ENCODE data around the gene SERTAD3. TPM values are rescaled to one million over a fixed set of nuclear protein-coding genes. Genes with fewer than 3 reads are reported as not detected.

SERTAD3 gene
- total RNA-seq, 1 donor from 2014 or later, result 31.4 TPM

DNA sequence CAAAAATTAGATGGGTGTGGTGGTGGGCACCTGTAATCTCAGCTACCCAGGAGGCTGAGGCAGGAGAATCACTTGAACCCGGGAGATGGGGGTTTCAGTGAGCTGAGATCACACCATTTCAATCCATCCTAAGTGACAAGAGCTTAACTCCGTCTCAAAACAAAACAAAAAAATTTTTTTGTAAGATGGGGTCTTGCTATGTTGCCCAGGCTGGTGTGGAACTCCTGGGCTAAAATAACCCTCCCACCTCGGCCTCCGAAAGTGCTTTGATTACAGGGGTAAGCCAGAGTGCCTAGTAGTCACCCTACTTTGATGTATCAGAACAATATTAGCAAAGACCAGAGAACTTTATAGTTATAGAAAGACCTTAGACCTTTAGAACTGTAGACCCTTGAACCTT, 30.6 kb upstream of the SERTAD3 start:
- Mint-ChIP-seq H3K36me3 (ENCODE audit: unreplicated experiment) (no peaks in the 10 kb centered on the region), H3K9me3 (ENCODE audit: unreplicated experiment) (no peaks in the 10 kb centered on the region), H3K4me3 (ENCODE audit: unreplicated experiment) (no peak overlapping the region), H3K27me3 (ENCODE audit: unreplicated experiment) (peaks cover 11% of the 10 kb centered on the region), H3K4me1 (ENCODE audit: unreplicated experiment) (no peaks in the 10 kb centered on the region), H3K27ac (ENCODE audit: unreplicated experiment) (no peak overlapping the region)
- TF ChIP-seq, protein P1, sequence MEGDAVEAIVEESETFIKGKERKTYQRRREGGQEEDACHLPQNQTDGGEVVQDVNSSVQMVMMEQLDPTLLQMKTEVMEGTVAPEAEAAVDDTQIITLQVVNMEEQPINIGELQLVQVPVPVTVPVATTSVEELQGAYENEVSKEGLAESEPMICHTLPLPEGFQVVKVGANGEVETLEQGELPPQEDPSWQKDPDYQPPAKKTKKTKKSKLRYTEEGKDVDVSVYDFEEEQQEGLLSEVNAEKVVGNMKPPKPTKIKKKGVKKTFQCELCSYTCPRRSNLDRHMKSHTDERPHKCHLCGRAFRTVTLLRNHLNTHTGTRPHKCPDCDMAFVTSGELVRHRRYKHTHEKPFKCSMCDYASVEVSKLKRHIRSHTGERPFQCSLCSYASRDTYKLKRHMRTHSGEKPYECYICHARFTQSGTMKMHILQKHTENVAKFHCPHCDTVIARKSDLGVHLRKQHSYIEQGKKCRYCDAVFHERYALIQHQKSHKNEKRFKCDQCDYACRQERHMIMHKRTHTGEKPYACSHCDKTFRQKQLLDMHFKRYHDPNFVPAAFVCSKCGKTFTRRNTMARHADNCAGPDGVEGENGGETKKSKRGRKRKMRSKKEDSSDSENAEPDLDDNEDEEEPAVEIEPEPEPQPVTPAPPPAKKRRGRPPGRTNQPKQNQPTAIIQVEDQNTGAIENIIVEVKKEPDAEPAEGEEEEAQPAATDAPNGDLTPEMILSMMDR (IDR thresholded peaks at IDR 0.05), result no peak
- no peak for DNase-seq (ENCODE audit: extremely low spot score, unreplicated experiment)

DNA sequence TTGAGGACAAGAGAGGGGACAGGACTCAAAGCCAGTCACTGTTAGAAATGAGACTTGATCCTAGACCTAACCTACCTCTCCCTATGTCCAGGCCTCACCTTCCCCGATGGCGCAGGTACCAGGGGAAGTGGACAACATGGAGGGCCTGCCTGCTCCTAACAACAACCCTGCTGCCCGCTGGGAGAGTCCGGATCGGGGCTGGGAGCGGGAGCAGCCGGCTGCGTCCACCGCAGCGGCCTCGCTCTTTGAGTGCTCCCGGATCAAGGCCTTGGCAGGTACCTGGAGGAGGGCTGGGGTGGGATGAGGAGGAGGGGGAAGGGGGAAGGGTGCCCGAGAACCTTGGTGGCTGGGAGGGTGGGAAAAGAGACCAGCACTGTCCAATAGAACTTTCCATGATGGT, 28.4 kb upstream of the SERTAD3 start:
- H3K4me3 Mint-ChIP-seq (ENCODE audit: unreplicated experiment), result no peak overlapping the region
- H3K27ac Mint-ChIP-seq (ENCODE audit: unreplicated experiment), result no peak overlapping the region
- no peaks in the 10 kb centered on the region for H3K36me3 Mint-ChIP-seq (ENCODE audit: unreplicated experiment)
- H3K9me3 Mint-ChIP-seq (ENCODE audit: unreplicated experiment), result no peaks in the 10 kb centered on the region
- peaks cover 2% of the 10 kb centered on the region for H3K27me3 Mint-ChIP-seq (ENCODE audit: unreplicated experiment)
- peaks cover 3% of the 10 kb centered on the region for H3K4me1 Mint-ChIP-seq (ENCODE audit: unreplicated experiment)
- TF ChIP-seq, protein P1 (IDR thresholded peaks at IDR 0.05), result no peak
- DNase-seq (ENCODE audit: extremely low spot score, unreplicated experiment), result no peak

DNA sequence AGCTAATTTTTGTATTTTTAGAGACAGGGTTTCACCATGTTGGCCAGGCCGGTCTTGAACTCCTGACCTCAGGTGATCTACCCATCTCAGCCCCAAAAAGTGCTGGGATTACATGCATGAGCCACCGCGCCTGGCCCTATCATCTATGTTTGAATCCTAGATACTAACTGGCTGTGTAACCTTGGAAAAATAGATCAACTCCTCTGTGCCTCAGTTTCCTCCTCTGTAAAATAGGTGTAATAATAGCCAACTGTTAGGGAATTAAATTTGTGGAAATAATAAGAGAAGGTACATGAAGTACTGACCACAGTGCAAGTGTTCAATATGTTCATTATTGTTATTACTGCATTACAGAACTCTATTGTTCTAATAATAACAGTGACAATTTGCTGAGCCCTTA, 27.0 kb upstream of the SERTAD3 start:
- H3K4me3 Mint-ChIP-seq (ENCODE audit: unreplicated experiment), result no peak overlapping the region
- peaks cover 6% of the 10 kb centered on the region for H3K27me3 Mint-ChIP-seq (ENCODE audit: unreplicated experiment)
- TF ChIP-seq, protein P1 (IDR thresholded peaks at IDR 0.05), result no peak
- peaks cover 10% of the 10 kb centered on the region for H3K4me1 Mint-ChIP-seq (ENCODE audit: unreplicated experiment)
- H3K27ac Mint-ChIP-seq (ENCODE audit: unreplicated experiment), result no peak overlapping the region
- H3K36me3 Mint-ChIP-seq (ENCODE audit: unreplicated experiment), result no peaks in the 10 kb centered on the region
- H3K9me3 Mint-ChIP-seq (ENCODE audit: unreplicated experiment), result no peaks in the 10 kb centered on the region
- no peak for DNase-seq (ENCODE audit: extremely low spot score, unreplicated experiment)

DNA sequence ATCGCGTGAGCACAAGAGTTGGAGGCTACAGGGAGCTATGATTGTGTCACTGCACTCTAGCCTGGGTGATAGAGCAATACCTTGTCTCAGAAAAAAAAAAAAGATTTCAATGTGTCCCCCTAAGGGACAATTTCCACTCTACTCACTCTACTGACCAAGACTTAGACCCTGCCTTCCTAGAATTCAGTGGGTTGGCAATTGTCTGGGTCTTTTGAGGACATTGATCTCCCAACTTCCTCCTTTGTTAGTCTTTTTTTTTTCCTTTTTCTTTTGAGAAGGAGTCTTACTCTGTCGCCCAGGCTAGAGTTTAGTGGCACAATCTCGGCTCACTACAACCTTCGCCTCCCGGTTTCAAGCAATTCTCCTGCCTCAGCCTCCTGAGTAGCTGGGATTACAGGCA, 24.9 kb upstream of the SERTAD3 start:
- H3K9me3 Mint-ChIP-seq (ENCODE audit: unreplicated experiment), result no peaks in the 10 kb centered on the region
- peaks cover 27% of the 10 kb centered on the region for H3K4me1 Mint-ChIP-seq (ENCODE audit: unreplicated experiment)
- no peaks in the 10 kb centered on the region for H3K36me3 Mint-ChIP-seq (ENCODE audit: unreplicated experiment)
- TF ChIP-seq, protein P1 (IDR thresholded peaks at IDR 0.05), result no peak
- no peak overlapping the region for H3K4me3 Mint-ChIP-seq (ENCODE audit: unreplicated experiment)
- DNase-seq (ENCODE audit: extremely low spot score, unreplicated experiment), result no peak
- no peak overlapping the region for H3K27ac Mint-ChIP-seq (ENCODE audit: unreplicated experiment)
- H3K27me3 Mint-ChIP-seq (ENCODE audit: unreplicated experiment), result peaks cover 7% of the 10 kb centered on the region

DNA sequence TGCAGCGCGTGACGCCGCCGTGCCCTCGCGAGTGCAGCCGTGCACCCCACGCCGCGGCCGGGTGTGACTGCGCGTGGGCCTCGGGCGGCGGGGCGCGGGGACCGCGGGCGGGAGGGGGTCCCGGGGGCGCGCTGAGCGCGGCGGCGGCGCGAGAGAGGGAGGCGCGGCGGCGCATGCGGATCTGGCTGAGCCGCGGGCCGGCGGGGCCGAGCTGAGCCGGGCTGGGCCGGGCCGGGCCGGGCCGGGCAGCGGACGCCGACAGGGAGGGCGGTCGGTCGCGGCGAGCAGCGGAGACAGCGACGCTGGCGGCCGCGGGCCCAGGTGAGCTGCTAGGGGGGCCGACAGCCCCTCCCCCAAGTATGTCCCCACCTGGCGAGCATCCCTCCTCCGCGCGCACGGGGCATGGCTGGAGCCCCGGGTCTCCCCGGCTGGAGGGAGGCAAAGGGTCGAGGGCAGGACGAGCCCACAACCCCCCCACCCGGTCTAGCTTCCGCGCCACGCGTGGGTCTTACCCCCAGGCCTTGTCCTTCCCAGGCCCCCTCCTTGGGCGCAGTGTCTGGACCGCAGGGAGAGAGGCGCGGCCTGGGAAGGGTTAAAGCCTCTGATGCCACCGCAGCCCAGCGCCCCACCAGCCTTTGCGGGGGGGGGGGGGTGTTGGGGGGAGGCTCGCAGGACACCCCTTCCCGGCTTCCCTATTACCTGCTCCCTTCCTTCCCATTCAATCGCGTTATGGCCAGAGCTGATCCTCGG, 23.0 kb upstream of the SERTAD3 start, which contains the start of gene SPTBN4:
TSS of gene SPTBN4 (plus strand) at position 17 of the 750 bp plus-strand sequence. CDS start 5,621 bp downstream, outside the sequence.
- no peak for DNase-seq (ENCODE audit: extremely low spot score, unreplicated experiment)
- Mint-ChIP-seq H3K27me3 (ENCODE audit: unreplicated experiment) (peaks cover 7% of the 10 kb centered on the region), H3K4me1 (ENCODE audit: unreplicated experiment) (peaks cover 29% of the 10 kb centered on the region), H3K4me3 (ENCODE audit: unreplicated experiment) (peak within 1 kb of the TSS; percentile 89), H3K9me3 (ENCODE audit: unreplicated experiment) (no peaks in the 10 kb centered on the region), H3K36me3 (ENCODE audit: unreplicated experiment) (no peaks in the 10 kb centered on the region), H3K27ac (ENCODE audit: unreplicated experiment) (peak within 1 kb of the TSS; percentile 2)
- TF ChIP-seq, protein P1 (IDR thresholded peaks at IDR 0.05), result no peak
